ENCODE results near the gene LYZL1. TPM values are rescaled to one million over a fixed set of nuclear protein-coding genes. Genes with fewer than 3 reads are reported as not detected.

Gene LYZL1
- polyA plus RNA-seq, 1 of the 3 experiments (the other 2 are of a cell fraction): not detected

- Histone ChIP-seq H4K20me1 (ENCODE audit: insufficient read depth) (no peaks in the 10 kb centered on the region), H3K27ac (ENCODE audit: low read depth in 2 of 2, low read length in 1 of 2) (no peak overlapping the region), H3K36me3 (replicated peaks in 1 of 2; ENCODE audit: control insufficient read depth in 1 of 2, insufficient read depth in 2 of 2, low read length in 1 of 2) (no peaks in the 10 kb centered on the region), H3K9me3 (no peaks in the 10 kb centered on the region), H3K4me1 (ENCODE audit: control insufficient read depth in 1 of 2, insufficient read depth in 2 of 2, low read depth in 1 of 2, low read length in 1 of 2) (no peaks in the 10 kb centered on the region; a peak in 1 of 4 replicates), H3K79me2 (ENCODE audit: insufficient read depth) (no peaks in the 10 kb centered on the region), H3K4me2 (no peak overlapping the region), H3F3A (replicated peaks; ENCODE audit: insufficient read depth) (no peaks in the 10 kb centered on the region), H3K9me2 (no peaks in the 10 kb centered on the region), H3K27me3 (ENCODE audit: insufficient read depth) (peaks cover 9% of the 10 kb centered on the region; the same call in 1 of the 2 replicates), H3K4me3 (ENCODE audit: low read depth in 2 of 2, low read length in 1 of 2) (no peak overlapping the region), H2AFZ (ENCODE audit: low read depth) (no peak overlapping the region), H3K9ac (no peak overlapping the region)
- DNase-seq: no peak
- 70% methylated on average over 3 of the region's 3 CpGs for WGBS (ENCODE audit: low lambda C conversion rate)
- TF ChIP-seq GABPA (IDR thresholded peaks at IDR 0.05; ENCODE audit: low read depth) (no peak), GATA2 (CRISPR knock-in tag; IDR thresholded peaks at IDR 0.05) (no peak), FOXJ3 (CRISPR knock-in tag; IDR thresholded peaks at IDR 0.05) (no peak), RAD21 (IDR thresholded peaks at IDR 0.05; ENCODE audit: low read length) (no peak), USF1 (IDR thresholded peaks at IDR 0.05; ENCODE audit: borderline replicate concordance, low read depth) (no peak), RFX5 (IDR thresholded peaks at IDR 0.05; ENCODE audit: low read length) (no peak), SMC3 (IDR thresholded peaks at IDR 0.05; ENCODE audit: low read depth, low read length) (no peak), EP300 (IDR thresholded peaks at IDR 0.05; ENCODE audit: borderline replicate concordance in 1 of 2, low read depth in 1 of 2, low read length in 1 of 2) (no peak)
- ChIA-PET POLR2A (no interaction called here), CTCF (interaction anchor here (0.9 kb wide), 1 partner anchor 159 kb away, joined by 4 read pairs; no protein-coding TSS in a partner anchor)
Measured at GRCh38 chr10:29353887-29354561, 65.2 kb downstream of the LYZL1 start.

DNA sequence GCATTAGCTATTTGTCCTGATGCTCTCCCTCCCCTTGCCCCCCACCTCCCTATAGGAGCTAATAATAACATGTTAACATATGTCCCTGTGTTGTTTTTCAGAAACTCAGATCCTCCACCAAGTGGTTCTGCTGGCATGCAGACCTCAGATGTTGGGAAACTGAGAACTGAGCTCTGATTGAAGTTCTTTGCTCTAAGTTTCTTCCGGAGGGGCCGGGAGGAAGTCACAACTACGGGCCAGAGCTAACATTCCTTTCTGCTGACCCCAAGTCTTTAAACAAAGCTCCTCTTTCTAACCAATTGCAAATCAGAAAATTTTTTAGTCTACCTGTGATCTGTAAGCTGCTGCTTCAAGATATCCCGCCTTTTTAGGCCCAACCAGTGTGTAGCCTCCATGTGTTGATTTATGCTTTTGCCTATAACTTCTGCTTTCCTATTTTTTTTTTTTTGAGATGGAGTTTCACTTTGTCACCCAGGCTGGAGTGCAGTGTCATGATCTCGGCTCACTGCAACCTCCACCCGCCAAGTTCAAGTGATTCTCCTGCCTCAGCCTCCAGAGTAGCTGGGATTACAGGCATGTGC is 66.6 kb downstream of the LYZL1 start:
- no peak overlapping the region for H3K9ac ChIP-seq
- H3K4me2 ChIP-seq: no peak overlapping the region
- no peaks in the 10 kb centered on the region for H4K20me1 ChIP-seq (ENCODE audit: insufficient read depth)
- peaks cover 9% of the 10 kb centered on the region; the same call in 1 of the 2 replicates for H3K27me3 ChIP-seq (ENCODE audit: insufficient read depth)
- no peak for DNase-seq
- H3K4me1 ChIP-seq (ENCODE audit: control insufficient read depth in 1 of 2, insufficient read depth in 2 of 2, low read depth in 1 of 2, low read length in 1 of 2): no peaks in the 10 kb centered on the region; a peak in 1 of 4 replicates
- H3K9me2 ChIP-seq: no peaks in the 10 kb centered on the region
- no peaks in the 10 kb centered on the region for H3K9me3 ChIP-seq
- 78% methylated on average over 6 of the region's 6 CpGs for WGBS (ENCODE audit: low lambda C conversion rate)
- no peaks in the 10 kb centered on the region for H3K36me3 ChIP-seq (replicated peaks in 1 of 2; ENCODE audit: control insufficient read depth in 1 of 2, insufficient read depth in 2 of 2, low read length in 1 of 2)
- no peaks in the 10 kb centered on the region for H3K79me2 ChIP-seq (ENCODE audit: insufficient read depth)
- H3K27ac ChIP-seq (ENCODE audit: low read depth in 2 of 2, low read length in 1 of 2): no peak overlapping the region
- no peak overlapping the region for H2AFZ ChIP-seq (ENCODE audit: low read depth)
- no peaks in the 10 kb centered on the region for H3F3A ChIP-seq (replicated peaks; ENCODE audit: insufficient read depth)
- ChIA-PET POLR2A (no interaction called here), CTCF (interaction anchor here (0.8 to 1.2 kb wide), 2 partner anchors 30 to 95 kb away, joined by 3 to 5 read pairs; no protein-coding TSS in a partner anchor)
- no peak for TF ChIP-seq EP300 (IDR thresholded peaks at IDR 0.05; ENCODE audit: borderline replicate concordance in 1 of 2, low read depth in 1 of 2, low read length in 1 of 2)
- no peak for TF ChIP-seq JUND (IDR thresholded peaks at IDR 0.05)
- no peak overlapping the region for H3K4me3 ChIP-seq (ENCODE audit: low read depth in 2 of 2, low read length in 1 of 2)

- Histone ChIP-seq H3K79me2 (ENCODE audit: insufficient read depth) (no peaks in the 10 kb centered on the region), H3K9me2 (no peaks in the 10 kb centered on the region), H3K9me3 (no peaks in the 10 kb centered on the region), H3K27me3 (ENCODE audit: insufficient read depth) (peaks cover 2% of the 10 kb centered on the region; the same call in 1 of the 2 replicates), H3K4me3 (ENCODE audit: low read depth in 2 of 2, low read length in 1 of 2) (no peak overlapping the region), H2AFZ (ENCODE audit: low read depth) (no peak overlapping the region), H3F3A (replicated peaks; ENCODE audit: insufficient read depth) (no peaks in the 10 kb centered on the region), H4K20me1 (ENCODE audit: insufficient read depth) (no peaks in the 10 kb centered on the region), H3K9ac (no peak overlapping the region), H3K4me2 (no peak overlapping the region), H3K27ac (ENCODE audit: low read depth in 2 of 2, low read length in 1 of 2) (no peak overlapping the region), H3K36me3 (replicated peaks in 1 of 2; ENCODE audit: control insufficient read depth in 1 of 2, insufficient read depth in 2 of 2, low read length in 1 of 2) (no peaks in the 10 kb centered on the region), H3K4me1 (ENCODE audit: control insufficient read depth in 1 of 2, insufficient read depth in 2 of 2, low read depth in 1 of 2, low read length in 1 of 2) (no peaks in the 10 kb centered on the region; a peak in 1 of 4 replicates)
- WGBS (ENCODE audit: low lambda C conversion rate): no CpG with 5 or more reads among the region's 2 CpGs
- CTCF ChIA-PET: interaction anchor here (1.1 kb wide), 1 partner anchor 730 kb away, joined by 3 read pairs; no protein-coding TSS in a partner anchor
- POLR2A ChIA-PET: no interaction called here
- no peak for DNase-seq
- TF ChIP-seq SIN3A (IDR thresholded peaks at IDR 0.05; ENCODE audit: borderline replicate concordance, low read depth, low read length): no peak
- no peak for TF ChIP-seq FOXJ3 (CRISPR knock-in tag; IDR thresholded peaks at IDR 0.05)
- no peak for TF ChIP-seq FOSL2 (IDR thresholded peaks at IDR 0.05; ENCODE audit: borderline replicate concordance, low read depth)
- no peak for TF ChIP-seq EP300 (IDR thresholded peaks at IDR 0.05; ENCODE audit: borderline replicate concordance in 1 of 2, low read depth in 1 of 2, low read length in 1 of 2)
- no peak for TF ChIP-seq MXI1 (IDR thresholded peaks at IDR 0.05; ENCODE audit: low read depth, low read length)
- no peak for TF ChIP-seq FOXM1 (IDR thresholded peaks at IDR 0.05; ENCODE audit: low read depth)
- TF ChIP-seq RFX5 (IDR thresholded peaks at IDR 0.05; ENCODE audit: low read length): no peak
- TF ChIP-seq RAD21 (IDR thresholded peaks at IDR 0.05; ENCODE audit: low read length): no peak
- no peak for TF ChIP-seq MEF2A (IDR thresholded peaks at IDR 0.05; ENCODE audit: borderline replicate concordance, low read depth)
- no peak for TF ChIP-seq JUND (IDR thresholded peaks at IDR 0.05)
- no peak for TF ChIP-seq RXRA (IDR thresholded peaks at IDR 0.05; ENCODE audit: borderline replicate concordance, low read depth)
- no peak for TF ChIP-seq REST (IDR thresholded peaks at IDR 0.05; ENCODE audit: low read depth, low read length)
- no peak for TF ChIP-seq GATA2 (CRISPR knock-in tag; IDR thresholded peaks at IDR 0.05)
- no peak for TF ChIP-seq TCF12 (IDR thresholded peaks at IDR 0.05)
Measured at GRCh38 chr10:29356931-29357330, 68.1 kb downstream of the LYZL1 start.

Measured in SK-N-SH (cell line).